ENCODE results near the gene SPATA22. TPM values are rescaled to one million over a fixed set of nuclear protein-coding genes. Genes with fewer than 3 reads are reported as not detected.

SPATA22 gene
- total and polyA plus RNA-seq, 9 of the 15 experiments (the other 6 are each of a cell fraction or from before 2014, with no cell fraction given), result 0.17 to 0.77 (median 0.44) TPM

DNA sequence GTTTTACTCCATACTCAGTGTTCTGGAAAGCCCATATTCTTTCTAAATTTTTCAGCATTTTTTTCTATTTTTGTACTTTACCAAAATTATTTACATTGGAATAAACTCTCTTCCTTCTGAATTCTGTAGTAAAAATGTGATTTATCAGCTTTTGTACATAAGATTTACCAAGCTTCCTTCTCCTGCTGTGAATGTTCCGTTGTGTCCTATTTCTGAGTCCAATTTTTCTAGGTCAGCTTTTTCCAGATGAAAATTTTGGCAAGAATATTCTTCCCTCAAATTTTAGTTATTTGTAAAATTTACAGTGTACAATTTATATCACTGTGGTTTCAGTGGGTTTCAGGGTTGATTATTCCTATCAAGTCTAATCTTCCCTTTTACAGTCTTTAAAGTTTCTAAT lies 31.7 kb upstream of the SPATA22 start (continued):
- TF ChIP-seq, protein P1, sequence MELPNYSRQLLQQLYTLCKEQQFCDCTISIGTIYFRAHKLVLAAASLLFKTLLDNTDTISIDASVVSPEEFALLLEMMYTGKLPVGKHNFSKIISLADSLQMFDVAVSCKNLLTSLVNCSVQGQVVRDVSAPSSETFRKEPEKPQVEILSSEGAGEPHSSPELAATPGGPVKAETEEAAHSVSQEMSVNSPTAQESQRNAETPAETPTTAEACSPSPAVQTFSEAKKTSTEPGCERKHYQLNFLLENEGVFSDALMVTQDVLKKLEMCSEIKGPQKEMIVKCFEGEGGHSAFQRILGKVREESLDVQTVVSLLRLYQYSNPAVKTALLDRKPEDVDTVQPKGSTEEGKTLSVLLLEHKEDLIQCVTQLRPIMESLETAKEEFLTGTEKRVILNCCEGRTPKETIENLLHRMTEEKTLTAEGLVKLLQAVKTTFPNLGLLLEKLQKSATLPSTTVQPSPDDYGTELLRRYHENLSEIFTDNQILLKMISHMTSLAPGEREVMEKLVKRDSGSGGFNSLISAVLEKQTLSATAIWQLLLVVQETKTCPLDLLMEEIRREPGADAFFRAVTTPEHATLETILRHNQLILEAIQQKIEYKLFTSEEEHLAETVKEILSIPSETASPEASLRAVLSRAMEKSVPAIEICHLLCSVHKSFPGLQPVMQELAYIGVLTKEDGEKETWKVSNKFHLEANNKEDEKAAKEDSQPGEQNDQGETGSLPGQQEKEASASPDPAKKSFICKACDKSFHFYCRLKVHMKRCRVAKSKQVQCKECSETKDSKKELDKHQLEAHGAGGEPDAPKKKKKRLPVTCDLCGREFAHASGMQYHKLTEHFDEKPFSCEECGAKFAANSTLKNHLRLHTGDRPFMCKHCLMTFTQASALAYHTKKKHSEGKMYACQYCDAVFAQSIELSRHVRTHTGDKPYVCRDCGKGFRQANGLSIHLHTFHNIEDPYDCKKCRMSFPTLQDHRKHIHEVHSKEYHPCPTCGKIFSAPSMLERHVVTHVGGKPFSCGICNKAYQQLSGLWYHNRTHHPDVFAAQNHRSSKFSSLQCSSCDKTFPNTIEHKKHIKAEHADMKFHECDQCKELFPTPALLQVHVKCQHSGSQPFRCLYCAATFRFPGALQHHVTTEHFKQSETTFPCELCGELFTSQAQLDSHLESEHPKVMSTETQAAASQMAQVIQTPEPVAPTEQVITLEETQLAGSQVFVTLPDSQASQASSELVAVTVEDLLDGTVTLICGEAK (IDR thresholded peaks at IDR 0.05), result no peak
- TF ChIP-seq, protein P1 (CRISPR knock-in tag; IDR thresholded peaks at IDR 0.05), result no peak
- TF ChIP-seq, protein P2, sequence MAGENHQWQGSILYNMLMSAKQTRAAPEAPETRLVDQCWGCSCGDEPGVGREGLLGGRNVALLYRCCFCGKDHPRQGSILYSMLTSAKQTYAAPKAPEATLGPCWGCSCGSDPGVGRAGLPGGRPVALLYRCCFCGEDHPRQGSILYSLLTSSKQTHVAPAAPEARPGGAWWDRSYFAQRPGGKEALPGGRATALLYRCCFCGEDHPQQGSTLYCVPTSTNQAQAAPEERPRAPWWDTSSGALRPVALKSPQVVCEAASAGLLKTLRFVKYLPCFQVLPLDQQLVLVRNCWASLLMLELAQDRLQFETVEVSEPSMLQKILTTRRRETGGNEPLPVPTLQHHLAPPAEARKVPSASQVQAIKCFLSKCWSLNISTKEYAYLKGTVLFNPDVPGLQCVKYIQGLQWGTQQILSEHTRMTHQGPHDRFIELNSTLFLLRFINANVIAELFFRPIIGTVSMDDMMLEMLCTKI (IDR thresholded peaks at IDR 0.05; ENCODE audit: partially characterized antibody), result no peak
